Measurements from ENCODE around the gene PKDCC. TPM values are rescaled to one million over a fixed set of nuclear protein-coding genes. Genes with fewer than 3 reads are reported as not detected.

Gene PKDCC
- total and polyA plus RNA-seq, 4 donors = 2.0 to 76.0 (median 19.8) TPM

DNA sequence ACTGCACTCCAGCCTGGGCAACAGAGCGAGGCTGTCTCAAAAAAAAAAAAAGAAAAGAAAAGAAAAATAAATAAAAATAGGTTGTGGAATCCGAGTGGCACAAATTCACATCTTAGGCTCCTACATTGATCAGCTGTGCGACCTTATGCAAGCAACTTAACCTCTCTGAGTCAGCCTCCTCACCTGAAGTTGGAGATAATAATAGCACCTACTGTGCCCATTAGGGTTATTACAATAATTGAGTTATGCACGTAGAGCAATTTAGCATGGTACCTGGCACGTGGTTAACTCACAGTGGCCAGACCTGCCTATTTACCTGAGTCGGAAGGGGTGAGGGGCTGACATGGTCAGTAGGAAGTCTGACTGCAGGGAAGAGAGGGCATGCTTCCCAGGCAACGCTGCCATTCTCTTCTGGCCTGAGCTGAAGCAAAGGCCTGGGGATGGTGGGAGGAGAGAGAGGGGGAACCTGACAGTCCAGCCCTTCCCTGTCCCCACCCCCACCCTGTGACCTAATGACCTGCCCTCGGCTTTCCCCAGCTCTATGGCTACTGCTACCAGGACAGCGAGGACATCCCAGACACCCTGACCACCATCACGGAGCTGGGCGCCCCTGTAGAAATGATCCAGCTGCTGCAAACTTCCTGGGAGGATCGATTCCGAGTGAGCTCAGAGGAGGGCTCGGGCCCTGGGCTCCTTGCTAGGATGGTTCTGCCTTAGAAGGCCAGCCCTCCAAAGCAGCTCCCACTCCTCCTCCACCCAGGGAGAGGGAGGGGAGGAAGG lies 5.1 kb downstream of the PKDCC start:
- H3K36me3 ChIP-seq (ENCODE audit: control insufficient read depth in 4 of 4, insufficient read depth in 3 of 4, low read depth in 1 of 4, low read length in 3 of 4) = peaks cover 0 to 5% (median 5%) of the 10 kb centered on the region in 4 donors
- peak overlapping the region in 1 of 2 donors; percentile 52 for H3K27ac ChIP-seq (ENCODE audit: low read depth in 1 of 2, low read length in 2 of 2)
- 78% methylated on average over 14 of the region's 14 CpGs for WGBS

DNA sequence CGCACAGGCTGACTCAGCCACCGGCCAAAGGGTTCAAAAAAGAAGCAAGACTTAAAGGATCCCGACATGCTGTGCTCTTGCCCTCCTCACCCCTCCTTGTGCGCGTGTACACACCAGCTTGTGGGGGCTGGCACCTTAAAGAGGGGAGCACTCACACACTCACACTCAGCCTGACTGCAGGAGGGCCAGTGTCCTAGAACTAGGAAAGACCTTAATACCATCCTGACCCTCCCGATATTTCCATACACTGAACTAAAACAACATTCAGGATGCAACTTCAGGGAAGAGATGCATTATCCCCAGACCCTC lies 5.6 kb downstream of the PKDCC start:
- H3K9ac ChIP-seq (ENCODE audit: low read depth in 1 of 2, low read length in 2 of 2) = no peak overlapping the region

More for the DNA sequence above, 5.1 kb downstream of the PKDCC start:
- Histone ChIP-seq H3K27me3 (ENCODE audit: control insufficient read depth in 4 of 4, insufficient read depth in 4 of 4, low read length in 3 of 4) (no peaks in the 10 kb centered on the region), H3K4me1 (ENCODE audit: control insufficient read depth in 4 of 4, insufficient read depth in 4 of 4, low read length in 3 of 4) (peaks cover 0 to 12% (median 6%) of the 10 kb centered on the region in 4 donors), H3K4me3 (ENCODE audit: low read depth in 1 of 3, low read length in 3 of 3) (no peak overlapping the region), H3K9me3 (ENCODE audit: control insufficient read depth in 4 of 4, low read length in 3 of 4) (no peaks in the 10 kb centered on the region), H3K9ac (ENCODE audit: low read depth in 1 of 2, low read length in 2 of 2) (no peak overlapping the region)
- TF ChIP-seq NR2F2 (IDR thresholded peaks at IDR 0.05) = peak; percentile 41
- TF ChIP-seq TAF1 (conservative IDR thresholded peaks at IDR 0.05) = no peak
- DNase-seq (ENCODE audit: low spot score) = no peak

DNA sequence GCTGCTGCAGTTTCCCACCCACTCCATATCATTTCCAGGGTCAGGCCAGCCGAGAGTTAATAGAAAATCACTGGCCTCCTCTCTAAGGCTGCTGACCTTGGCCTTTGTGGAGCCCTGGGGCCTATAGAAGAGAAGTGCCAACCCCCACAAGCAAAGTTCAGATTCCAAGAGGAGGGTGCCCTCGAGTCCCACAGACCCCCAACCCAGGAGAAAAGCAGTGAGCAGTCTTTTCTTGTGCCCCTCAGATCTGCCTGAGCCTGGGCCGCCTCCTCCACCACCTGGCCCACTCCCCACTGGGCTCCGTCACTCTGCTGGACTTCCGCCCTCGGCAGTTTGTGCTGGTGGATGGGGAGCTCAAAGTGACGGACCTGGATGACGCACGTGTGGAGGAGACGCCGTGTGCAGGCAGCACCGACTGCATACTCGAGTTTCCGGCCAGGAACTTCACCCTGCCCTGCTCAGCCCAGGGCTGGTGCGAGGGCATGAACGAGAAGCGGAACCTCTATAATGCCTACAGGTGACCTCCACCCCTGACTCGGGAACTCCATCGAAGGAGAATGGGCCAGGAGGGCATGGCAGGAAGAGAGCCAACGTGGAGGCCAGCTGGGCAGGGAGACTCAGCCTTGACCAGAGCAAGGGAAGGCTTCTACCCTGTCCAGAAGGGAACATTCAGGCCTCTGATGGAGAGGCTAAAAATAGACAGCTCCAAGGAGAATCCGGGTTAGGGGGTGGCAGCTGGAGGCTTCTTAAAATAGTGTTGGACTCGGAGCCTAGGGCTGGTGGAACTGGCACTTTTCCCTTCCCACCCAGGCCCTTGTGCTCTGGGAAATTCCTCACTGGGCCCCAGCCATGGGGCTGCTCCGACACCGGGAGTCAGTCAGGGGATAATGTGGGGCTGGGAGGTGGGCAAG lies 6.2 kb downstream of the PKDCC start:
- Histone ChIP-seq H3K27ac (ENCODE audit: low read depth in 1 of 2, low read length in 2 of 2) (peak overlapping the region; percentile 35 to 45), H3K9me3 (ENCODE audit: control insufficient read depth in 4 of 4, low read length in 3 of 4) (no peaks in the 10 kb centered on the region), H3K36me3 (ENCODE audit: control insufficient read depth in 4 of 4, insufficient read depth in 3 of 4, low read depth in 1 of 4, low read length in 3 of 4) (peaks cover under 1 to 5% (median 5%) of the 10 kb centered on the region in 4 donors), H3K4me1 (ENCODE audit: control insufficient read depth in 4 of 4, insufficient read depth in 4 of 4, low read length in 3 of 4) (peaks cover 0 to 6% (median 3%) of the 10 kb centered on the region in 4 donors), H3K27me3 (ENCODE audit: control insufficient read depth in 4 of 4, insufficient read depth in 4 of 4, low read length in 3 of 4) (no peaks in the 10 kb centered on the region), H3K4me3 (ENCODE audit: low read depth in 1 of 3, low read length in 3 of 3) (no peak overlapping the region), H3K9ac (ENCODE audit: low read depth in 1 of 2, low read length in 2 of 2) (no peak overlapping the region)
- 79% methylated on average over 24 of the region's 24 CpGs for WGBS
- TF ChIP-seq EGR1 (IDR thresholded peaks at IDR 0.05; ENCODE audit: low read depth in 2 of 2) (no peak), SP1 (IDR thresholded peaks at IDR 0.05) (peak; percentile 15), RAD21 (IDR thresholded peaks at IDR 0.05) (peak in 1 of 2 donors; percentile 10), GABPA (IDR thresholded peaks at IDR 0.05 in 1 of 2, conservative IDR thresholded peaks at IDR 0.05 in 1 of 2) (no peak), FOXA2 (IDR thresholded peaks at IDR 0.05) (no peak), HNF4A (conservative IDR thresholded peaks at IDR 0.05) (no peak), JUND (IDR thresholded peaks at IDR 0.05) (no peak), RXRA (IDR thresholded peaks at IDR 0.05) (no peak), NR2F2 (IDR thresholded peaks at IDR 0.05) (peak; percentile 55)
- TF ChIP-seq, protein P1, sequence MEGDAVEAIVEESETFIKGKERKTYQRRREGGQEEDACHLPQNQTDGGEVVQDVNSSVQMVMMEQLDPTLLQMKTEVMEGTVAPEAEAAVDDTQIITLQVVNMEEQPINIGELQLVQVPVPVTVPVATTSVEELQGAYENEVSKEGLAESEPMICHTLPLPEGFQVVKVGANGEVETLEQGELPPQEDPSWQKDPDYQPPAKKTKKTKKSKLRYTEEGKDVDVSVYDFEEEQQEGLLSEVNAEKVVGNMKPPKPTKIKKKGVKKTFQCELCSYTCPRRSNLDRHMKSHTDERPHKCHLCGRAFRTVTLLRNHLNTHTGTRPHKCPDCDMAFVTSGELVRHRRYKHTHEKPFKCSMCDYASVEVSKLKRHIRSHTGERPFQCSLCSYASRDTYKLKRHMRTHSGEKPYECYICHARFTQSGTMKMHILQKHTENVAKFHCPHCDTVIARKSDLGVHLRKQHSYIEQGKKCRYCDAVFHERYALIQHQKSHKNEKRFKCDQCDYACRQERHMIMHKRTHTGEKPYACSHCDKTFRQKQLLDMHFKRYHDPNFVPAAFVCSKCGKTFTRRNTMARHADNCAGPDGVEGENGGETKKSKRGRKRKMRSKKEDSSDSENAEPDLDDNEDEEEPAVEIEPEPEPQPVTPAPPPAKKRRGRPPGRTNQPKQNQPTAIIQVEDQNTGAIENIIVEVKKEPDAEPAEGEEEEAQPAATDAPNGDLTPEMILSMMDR (IDR thresholded peaks at IDR 0.05; ENCODE audit: low read depth, low read length, missing input control) = no peak
- TF ChIP-seq, protein P2, sequence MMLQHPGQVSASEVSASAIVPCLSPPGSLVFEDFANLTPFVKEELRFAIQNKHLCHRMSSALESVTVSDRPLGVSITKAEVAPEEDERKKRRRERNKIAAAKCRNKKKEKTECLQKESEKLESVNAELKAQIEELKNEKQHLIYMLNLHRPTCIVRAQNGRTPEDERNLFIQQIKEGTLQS (IDR thresholded peaks at IDR 0.05) = no peak
- DNase-seq (ENCODE audit: low spot score) = no peak

More for the DNA sequence above, 5.6 kb downstream of the PKDCC start:
- peaks cover 0 to 5% (median 5%) of the 10 kb centered on the region in 4 donors for H3K36me3 ChIP-seq (ENCODE audit: control insufficient read depth in 4 of 4, insufficient read depth in 3 of 4, low read depth in 1 of 4, low read length in 3 of 4)
- H3K4me1 ChIP-seq (ENCODE audit: control insufficient read depth in 4 of 4, insufficient read depth in 4 of 4, low read length in 3 of 4) = peaks cover 0 to 12% (median 6%) of the 10 kb centered on the region in 4 donors
- H3K27me3 ChIP-seq (ENCODE audit: control insufficient read depth in 4 of 4, insufficient read depth in 4 of 4, low read length in 3 of 4) = no peaks in the 10 kb centered on the region
- no peak overlapping the region for H3K4me3 ChIP-seq (ENCODE audit: low read depth in 1 of 3, low read length in 3 of 3)
- 71% methylated on average over 6 of the region's 6 CpGs for WGBS
- peak overlapping the region; percentile 14 to 23 for H3K27ac ChIP-seq (ENCODE audit: low read depth in 1 of 2, low read length in 2 of 2)
- TF ChIP-seq GABPA (IDR thresholded peaks at IDR 0.05 in 1 of 2, conservative IDR thresholded peaks at IDR 0.05 in 1 of 2) (no peak), HNF4A (conservative IDR thresholded peaks at IDR 0.05) (no peak), JUND (IDR thresholded peaks at IDR 0.05) (no peak), TAF1 (conservative IDR thresholded peaks at IDR 0.05) (no peak)
- H3K9me3 ChIP-seq (ENCODE audit: control insufficient read depth in 4 of 4, low read length in 3 of 4) = no peaks in the 10 kb centered on the region
- DNase-seq (ENCODE audit: low spot score) = no peak

Data from liver (tissue), 9 donors.